Esophagus muscularis mucosa (tissue), 3 donors: ENCODE results near the gene ZNF473.

Experiments used
- CTCF ChIP-seq, 3 experiments: fragments of 200-600 bp in 2 of 3; fragments of 450-650 bp in 1 of 3; sonication (generic) in 2 of 3; IDR thresholded peaks; one replicate each; pipeline ENCODE4 v1.5.1; 2017 to 2019; ENCODE audit warnings: antibody characterized with exemption in 3 of 3, mild to moderate bottlenecking in 2 of 3, moderate library complexity in 1 of 3
- POLR2A ChIP-seq: fragments of 450-650 bp; IDR thresholded peaks from one replicate; pipeline ENCODE4 v1.6.1; 2017; ENCODE audit warnings: antibody characterized with exemption, moderate library complexity, mild to moderate bottlenecking, low read depth

- no peak for TF ChIP-seq CTCF (IDR thresholded peaks at IDR 0.05)
- no peak for TF ChIP-seq POLR2A
Measured at GRCh38 chr19:50039968-50040367, 14.2 kb downstream of the ZNF473 start.
